Neural cell (in vitro differentiated cells): ENCODE measurements around the gene FERMT1. TPM values are rescaled to one million over a fixed set of nuclear protein-coding genes. Genes with fewer than 3 reads are reported as not detected.

Experiments
- H2AFZ ChIP-seq: fragments of 200-600, 300-800 bp; sonication (generic), shearing (Covaris generic); 2 replicates; pipeline ENCODE4 v1.6.0; 2014; ENCODE audit warnings: low read depth, mild to moderate bottlenecking, antibody characterized with exemption, low read length, moderate library complexity
- H3F3A ChIP-seq: fragments of 200-600 bp; shearing (Covaris generic); 2 replicates; pipeline ENCODE4 v1.6.1; 2016; ENCODE audit warnings: mild to moderate bottlenecking, moderate library complexity, mixed read lengths, antibody characterized with exemption, low read length; ENCODE audit not compliant: insufficient read depth, poor library complexity, severe bottlenecking
- H3K27ac ChIP-seq: fragments of 200-600, 300-800 bp; sonication (generic), shearing (Covaris generic); 2 replicates; pipeline ENCODE4 v1.5.1; 2014; ENCODE audit warnings: mild to moderate bottlenecking, low read length, moderate library complexity
- H3K27me3 ChIP-seq: fragments of 300-800, 200-600 bp; sonication (generic), shearing (Covaris generic); 2 replicates; pipeline ENCODE4 v1.6.0; 2014; ENCODE audit warnings: mild to moderate bottlenecking, low read depth, low read length, moderate library complexity; ENCODE audit not compliant: insufficient read depth
- H3K36me3 ChIP-seq: fragments of 300-800, 200-600 bp; sonication (generic), shearing (Covaris generic); 2 replicates; pipeline ENCODE4 v1.5.1; 2014; ENCODE audit warnings: mild to moderate bottlenecking, antibody characterized with exemption, low read length, moderate library complexity; ENCODE audit not compliant: insufficient read depth
- H3K4me2 ChIP-seq: fragments of 300-800, 200-600 bp; sonication (generic), shearing (Covaris generic); 2 replicates; pipeline ENCODE4 v1.6.0; 2014; ENCODE audit warnings: mild to moderate bottlenecking, low read length
- H3K4me3 ChIP-seq: fragments of 300-800, 200-600 bp; sonication (generic), shearing (Covaris generic); 2 replicates; pipeline ENCODE4 v1.5.1; 2014; ENCODE audit warnings: mild to moderate bottlenecking, low read length, moderate library complexity
- H3K79me2 ChIP-seq: fragments of 200-600 bp; shearing (Covaris generic); replicated peaks from 2 replicates; pipeline ENCODE4 v1.6.0; 2014; ENCODE audit warnings: mild to moderate bottlenecking, low read length, moderate library complexity; ENCODE audit not compliant: insufficient read depth
- H3K9ac ChIP-seq: fragments of 300-800, 200-600 bp; sonication (generic), shearing (Covaris generic); 2 replicates; pipeline ENCODE4 v1.6.1; 2016; ENCODE audit warnings: mild to moderate bottlenecking, low read length, mixed read lengths
- H3K9me2 ChIP-seq: fragments of 200-600 bp; shearing (Covaris generic); 2 replicates; pipeline ENCODE4 v1.6.1; 2016; ENCODE audit warnings: mild to moderate bottlenecking, low read length, mixed read lengths; ENCODE audit not compliant: insufficient read depth
- H3K9me3 ChIP-seq: fragments of 200-600, 300-800 bp; sonication (generic), shearing (Covaris generic); 2 replicates; pipeline ENCODE4 v1.6.1; 2016; ENCODE audit warnings: mild to moderate bottlenecking, mixed run types, low read length, moderate library complexity, mixed read lengths
- H4K20me1 ChIP-seq: fragments of 200-600 bp; shearing (Covaris generic); 2 replicates; pipeline ENCODE4 v1.6.1; 2016; ENCODE audit warnings: mild to moderate bottlenecking, mixed run types; ENCODE audit not compliant: insufficient read depth
- EP300 ChIP-seq: fragments of 450-650 bp; conservative IDR thresholded peaks from 2 replicates; pipeline ENCODE4 v1.6.1; 2014; ENCODE audit warnings: antibody characterized with exemption, mild to moderate bottlenecking, moderate library complexity; ENCODE audit not compliant: poor library complexity, severe bottlenecking
- EZH2 ChIP-seq: fragments of 200-600, 300-800 bp; shearing (Covaris generic), sonication (generic); IDR thresholded peaks from 2 replicates; pipeline ENCODE4 v1.6.1; 2014; ENCODE audit warnings: antibody characterized with exemption, low read length, borderline replicate concordance, mild to moderate bottlenecking; ENCODE audit not compliant: insufficient read depth, poor library complexity, severe bottlenecking
- MXI1 ChIP-seq: fragments of 450-650 bp; conservative IDR thresholded peaks from 2 replicates; pipeline ENCODE4 v1.6.1; 2014; ENCODE audit warnings: antibody characterized with exemption, mild to moderate bottlenecking; ENCODE audit not compliant: poor library complexity, severe bottlenecking
- POLR2AphosphoS5 ChIP-seq: IDR thresholded peaks from 2 replicates; pipeline ENCODE4 v1.6.1; 2012
- RAD21 ChIP-seq: fragments of 450-650 bp; conservative IDR thresholded peaks from 2 replicates; pipeline ENCODE4 v1.6.1; 2014; ENCODE audit warnings: antibody characterized with exemption, mild to moderate bottlenecking, moderate library complexity
- SMC3 ChIP-seq: fragments of 450-650 bp; conservative IDR thresholded peaks from 2 replicates; pipeline ENCODE4 v1.6.1; 2014; ENCODE audit warnings: antibody characterized with exemption, mild to moderate bottlenecking, moderate library complexity; ENCODE audit not compliant: poor library complexity
- TAF1 ChIP-seq: IDR thresholded peaks from 2 replicates; pipeline ENCODE4 v1.6.1; 2012; ENCODE audit warnings: low read depth
- polyA plus RNA-seq: library from polyadenylated mRNA; depleted of rRNA; stranded (reverse); fragments of >200 nt; gene quantifications from 2 replicates; pipeline ENCODE4 v1.2.3, GENCODE V29; 2014
- TF ChIP-seq, protein P1 (sequence below): fragments of 450-650 bp; IDR thresholded peaks from 2 replicates; pipeline ENCODE4 v1.5.1; 2014; ENCODE audit warnings: antibody characterized with exemption, mild to moderate bottlenecking, moderate library complexity; ENCODE audit not compliant: poor library complexity, severe bottlenecking
- TF ChIP-seq, protein P2 (sequence below): IDR thresholded peaks from 2 replicates; pipeline ENCODE4 v1.6.1; 2012; ENCODE audit warnings: borderline replicate concordance

FERMT1 gene
- polyA plus RNA-seq, 1 donor from 2014 or later, result not detected

DNA sequence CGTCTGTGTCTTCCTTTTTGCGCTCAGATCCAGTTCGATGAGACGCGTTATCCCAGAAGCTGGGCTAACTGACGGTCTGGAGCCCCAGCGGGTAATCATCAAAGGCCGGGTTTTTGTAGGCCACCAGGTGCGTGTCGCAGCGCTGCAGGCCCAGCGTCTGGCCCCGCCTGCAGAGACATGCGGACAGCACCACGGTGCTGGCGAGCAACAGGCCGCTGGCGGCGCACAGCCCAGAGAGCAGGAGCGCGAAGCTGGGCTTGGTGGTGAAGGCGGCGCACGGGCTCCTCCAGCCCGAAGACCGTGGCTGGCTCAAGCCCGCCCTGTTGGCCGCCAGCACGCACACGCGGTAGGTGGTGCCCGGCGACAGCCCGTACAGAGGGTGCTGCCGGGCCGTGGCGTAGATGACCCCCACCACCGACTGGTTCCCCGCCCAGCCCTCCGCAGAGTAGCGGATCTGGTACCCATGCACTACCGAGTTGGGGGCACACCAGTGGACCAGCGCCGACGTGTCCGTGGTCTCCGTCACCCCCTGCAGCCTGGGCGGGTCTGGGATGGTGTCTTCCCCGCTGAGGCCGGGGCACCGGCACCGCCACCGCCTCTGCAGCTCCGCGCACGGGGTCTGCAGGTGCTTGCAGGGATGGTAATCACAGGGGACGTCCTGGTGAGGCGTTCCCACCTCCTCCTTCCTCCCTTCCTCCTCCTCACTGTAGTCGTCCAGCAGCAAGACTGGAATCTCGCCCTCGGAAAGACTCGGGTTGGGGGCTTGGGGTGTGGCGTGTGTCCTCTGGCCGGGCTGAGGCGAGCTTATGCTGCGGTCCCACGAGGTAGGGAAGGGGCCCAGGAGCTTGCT lies 81.6 kb downstream of the FERMT1 start:
- H3K4me2 ChIP-seq, result no peak overlapping the region
- no peaks in the 10 kb centered on the region for H3K27me3 ChIP-seq
- no peaks in the 10 kb centered on the region for H4K20me1 ChIP-seq
- no peak overlapping the region for H3K9ac ChIP-seq
- no peaks in the 10 kb centered on the region for H3K36me3 ChIP-seq
- no peak overlapping the region for H3K27ac ChIP-seq
- no peaks in the 10 kb centered on the region for H3K79me2 ChIP-seq
- TF ChIP-seq MXI1 (no peak), POLR2AphosphoS5 (no peak), SMC3 (no peak), RAD21 (no peak), EP300 (no peak), TAF1 (no peak)
- TF ChIP-seq, protein P1, sequence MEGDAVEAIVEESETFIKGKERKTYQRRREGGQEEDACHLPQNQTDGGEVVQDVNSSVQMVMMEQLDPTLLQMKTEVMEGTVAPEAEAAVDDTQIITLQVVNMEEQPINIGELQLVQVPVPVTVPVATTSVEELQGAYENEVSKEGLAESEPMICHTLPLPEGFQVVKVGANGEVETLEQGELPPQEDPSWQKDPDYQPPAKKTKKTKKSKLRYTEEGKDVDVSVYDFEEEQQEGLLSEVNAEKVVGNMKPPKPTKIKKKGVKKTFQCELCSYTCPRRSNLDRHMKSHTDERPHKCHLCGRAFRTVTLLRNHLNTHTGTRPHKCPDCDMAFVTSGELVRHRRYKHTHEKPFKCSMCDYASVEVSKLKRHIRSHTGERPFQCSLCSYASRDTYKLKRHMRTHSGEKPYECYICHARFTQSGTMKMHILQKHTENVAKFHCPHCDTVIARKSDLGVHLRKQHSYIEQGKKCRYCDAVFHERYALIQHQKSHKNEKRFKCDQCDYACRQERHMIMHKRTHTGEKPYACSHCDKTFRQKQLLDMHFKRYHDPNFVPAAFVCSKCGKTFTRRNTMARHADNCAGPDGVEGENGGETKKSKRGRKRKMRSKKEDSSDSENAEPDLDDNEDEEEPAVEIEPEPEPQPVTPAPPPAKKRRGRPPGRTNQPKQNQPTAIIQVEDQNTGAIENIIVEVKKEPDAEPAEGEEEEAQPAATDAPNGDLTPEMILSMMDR, result no peak
- H3K9me3 ChIP-seq, result no peaks in the 10 kb centered on the region
- no peak overlapping the region for H3K4me3 ChIP-seq
- no peaks in the 10 kb centered on the region for H3F3A ChIP-seq
- no peaks in the 10 kb centered on the region for H3K9me2 ChIP-seq
- no peak overlapping the region for H2AFZ ChIP-seq

DNA sequence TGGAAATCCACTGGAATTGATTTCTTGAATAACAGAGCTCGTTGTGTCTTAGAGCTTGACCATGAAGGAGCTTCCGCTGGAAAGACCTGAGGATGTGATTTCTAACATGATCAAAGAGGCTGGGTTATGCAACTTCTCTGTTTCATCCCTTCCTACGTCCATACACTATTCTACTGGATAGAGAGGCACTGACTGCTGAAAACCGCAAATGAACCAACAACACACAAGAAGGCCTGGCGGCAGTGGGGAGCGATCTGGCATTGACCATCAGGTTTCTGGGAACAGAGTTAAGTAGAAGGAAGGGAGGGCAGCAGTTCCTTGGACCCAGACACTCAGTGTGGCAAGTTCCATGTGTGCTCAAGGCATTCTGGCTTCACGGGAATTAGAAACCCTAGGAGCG lies 82.3 kb downstream of the FERMT1 start:
- no peaks in the 10 kb centered on the region for H3K36me3 ChIP-seq
- H3K4me2 ChIP-seq, result no peak overlapping the region
- no peaks in the 10 kb centered on the region for H3K27me3 ChIP-seq
- H3K27ac ChIP-seq, result no peak overlapping the region
- H3K79me2 ChIP-seq, result no peaks in the 10 kb centered on the region
- no peaks in the 10 kb centered on the region for H3K9me2 ChIP-seq
- H3F3A ChIP-seq, result no peaks in the 10 kb centered on the region
- no peak overlapping the region for H3K9ac ChIP-seq
- H2AFZ ChIP-seq, result no peak overlapping the region
- no peak overlapping the region for H3K4me3 ChIP-seq
- TF ChIP-seq, protein P1, result no peak
- no peak for TF ChIP-seq SMC3
- TF ChIP-seq TAF1, result no peak
- TF ChIP-seq MXI1, result no peak
- TF ChIP-seq EZH2, result no peak
- no peak for TF ChIP-seq EP300
- TF ChIP-seq POLR2AphosphoS5, result no peak
- TF ChIP-seq RAD21, result no peak
- TF ChIP-seq, protein P2, sequence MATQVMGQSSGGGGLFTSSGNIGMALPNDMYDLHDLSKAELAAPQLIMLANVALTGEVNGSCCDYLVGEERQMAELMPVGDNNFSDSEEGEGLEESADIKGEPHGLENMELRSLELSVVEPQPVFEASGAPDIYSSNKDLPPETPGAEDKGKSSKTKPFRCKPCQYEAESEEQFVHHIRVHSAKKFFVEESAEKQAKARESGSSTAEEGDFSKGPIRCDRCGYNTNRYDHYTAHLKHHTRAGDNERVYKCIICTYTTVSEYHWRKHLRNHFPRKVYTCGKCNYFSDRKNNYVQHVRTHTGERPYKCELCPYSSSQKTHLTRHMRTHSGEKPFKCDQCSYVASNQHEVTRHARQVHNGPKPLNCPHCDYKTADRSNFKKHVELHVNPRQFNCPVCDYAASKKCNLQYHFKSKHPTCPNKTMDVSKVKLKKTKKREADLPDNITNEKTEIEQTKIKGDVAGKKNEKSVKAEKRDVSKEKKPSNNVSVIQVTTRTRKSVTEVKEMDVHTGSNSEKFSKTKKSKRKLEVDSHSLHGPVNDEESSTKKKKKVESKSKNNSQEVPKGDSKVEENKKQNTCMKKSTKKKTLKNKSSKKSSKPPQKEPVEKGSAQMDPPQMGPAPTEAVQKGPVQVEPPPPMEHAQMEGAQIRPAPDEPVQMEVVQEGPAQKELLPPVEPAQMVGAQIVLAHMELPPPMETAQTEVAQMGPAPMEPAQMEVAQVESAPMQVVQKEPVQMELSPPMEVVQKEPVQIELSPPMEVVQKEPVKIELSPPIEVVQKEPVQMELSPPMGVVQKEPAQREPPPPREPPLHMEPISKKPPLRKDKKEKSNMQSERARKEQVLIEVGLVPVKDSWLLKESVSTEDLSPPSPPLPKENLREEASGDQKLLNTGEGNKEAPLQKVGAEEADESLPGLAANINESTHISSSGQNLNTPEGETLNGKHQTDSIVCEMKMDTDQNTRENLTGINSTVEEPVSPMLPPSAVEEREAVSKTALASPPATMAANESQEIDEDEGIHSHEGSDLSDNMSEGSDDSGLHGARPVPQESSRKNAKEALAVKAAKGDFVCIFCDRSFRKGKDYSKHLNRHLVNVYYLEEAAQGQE, result no peak
- H3K9me3 ChIP-seq, result no peaks in the 10 kb centered on the region
- no peaks in the 10 kb centered on the region for H4K20me1 ChIP-seq
